ENCODE measurements around the gene SLC38A3. TPM values are rescaled to one million over a fixed set of nuclear protein-coding genes. Genes with fewer than 3 reads are reported as not detected.

Gene SLC38A3
- total RNA-seq, 4 donors from 2014 or later, result 1.9 to 8.9 (median 5.0) TPM

GRCh38 chr3:50190936-50191660 lies 14.0 kb upstream of the SLC38A3 start, which contains the start of gene GNAT1:
Gene GNAT1 (plus strand): TSS chr3:50191610. CDS start chr3:50191726, 116 bp downstream.
- Histone ChIP-seq H3K4me3 (no peak within 1 kb of the TSS), H3K36me3 (peaks cover 0 to 7% of the 10 kb centered on the region in 2 donors), H3K9me3 (no peaks in the 10 kb centered on the region), H3K27me3 (peaks cover 15 to 18% (median 16%) of the 10 kb centered on the region in 3 donors), H3K4me1 (peaks cover 12 to 22% of the 10 kb centered on the region in 2 donors), H3K27ac (no peak within 1 kb of the TSS)
- no peak for TF ChIP-seq POLR2A (IDR thresholded peaks at IDR 0.05)
- TF ChIP-seq, protein P1, sequence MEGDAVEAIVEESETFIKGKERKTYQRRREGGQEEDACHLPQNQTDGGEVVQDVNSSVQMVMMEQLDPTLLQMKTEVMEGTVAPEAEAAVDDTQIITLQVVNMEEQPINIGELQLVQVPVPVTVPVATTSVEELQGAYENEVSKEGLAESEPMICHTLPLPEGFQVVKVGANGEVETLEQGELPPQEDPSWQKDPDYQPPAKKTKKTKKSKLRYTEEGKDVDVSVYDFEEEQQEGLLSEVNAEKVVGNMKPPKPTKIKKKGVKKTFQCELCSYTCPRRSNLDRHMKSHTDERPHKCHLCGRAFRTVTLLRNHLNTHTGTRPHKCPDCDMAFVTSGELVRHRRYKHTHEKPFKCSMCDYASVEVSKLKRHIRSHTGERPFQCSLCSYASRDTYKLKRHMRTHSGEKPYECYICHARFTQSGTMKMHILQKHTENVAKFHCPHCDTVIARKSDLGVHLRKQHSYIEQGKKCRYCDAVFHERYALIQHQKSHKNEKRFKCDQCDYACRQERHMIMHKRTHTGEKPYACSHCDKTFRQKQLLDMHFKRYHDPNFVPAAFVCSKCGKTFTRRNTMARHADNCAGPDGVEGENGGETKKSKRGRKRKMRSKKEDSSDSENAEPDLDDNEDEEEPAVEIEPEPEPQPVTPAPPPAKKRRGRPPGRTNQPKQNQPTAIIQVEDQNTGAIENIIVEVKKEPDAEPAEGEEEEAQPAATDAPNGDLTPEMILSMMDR (IDR thresholded peaks at IDR 0.05 in 4 of 5, conservative IDR thresholded peaks at IDR 0.05 in 1 of 5), result no peak
- in situ Hi-C loops (cut with MboI; ENCODE audit: low sequenced_read_pairs in 4 of 4) (no loop called here), intact Hi-C loops (cut with DNase I; ENCODE audit: low total_unique reads) (no loop called here)
- DNase-seq (no peak), ATAC-seq (no peak)

GRCh38 chr3:50192124-50192523 lies 12.9 kb upstream of the SLC38A3 start:
- intact Hi-C loops (cut with DNase I; ENCODE audit: low total_unique reads) (loop anchor here (1.0 kb wide), 1 partner anchor 81 kb away; no protein-coding TSS in a partner anchor), in situ Hi-C loops (cut with MboI; ENCODE audit: low sequenced_read_pairs in 4 of 4) (no loop called here)
- no peaks in the 10 kb centered on the region for H3K9me3 ChIP-seq
- no peak for TF ChIP-seq POLR2A (IDR thresholded peaks at IDR 0.05)
- TF ChIP-seq, protein P1 (IDR thresholded peaks at IDR 0.05 in 4 of 5, conservative IDR thresholded peaks at IDR 0.05 in 1 of 5), result no peak
- H3K27me3 ChIP-seq, result peaks cover 15 to 18% (median 16%) of the 10 kb centered on the region in 3 donors
- no peaks in the 10 kb centered on the region for H3K36me3 ChIP-seq
- H3K4me3 ChIP-seq, result no peak overlapping the region
- DNase-seq (no peak), ATAC-seq (no peak)
- H3K27ac ChIP-seq, result no peak overlapping the region
- peaks cover 12 to 22% of the 10 kb centered on the region in 2 donors for H3K4me1 ChIP-seq

DNA sequence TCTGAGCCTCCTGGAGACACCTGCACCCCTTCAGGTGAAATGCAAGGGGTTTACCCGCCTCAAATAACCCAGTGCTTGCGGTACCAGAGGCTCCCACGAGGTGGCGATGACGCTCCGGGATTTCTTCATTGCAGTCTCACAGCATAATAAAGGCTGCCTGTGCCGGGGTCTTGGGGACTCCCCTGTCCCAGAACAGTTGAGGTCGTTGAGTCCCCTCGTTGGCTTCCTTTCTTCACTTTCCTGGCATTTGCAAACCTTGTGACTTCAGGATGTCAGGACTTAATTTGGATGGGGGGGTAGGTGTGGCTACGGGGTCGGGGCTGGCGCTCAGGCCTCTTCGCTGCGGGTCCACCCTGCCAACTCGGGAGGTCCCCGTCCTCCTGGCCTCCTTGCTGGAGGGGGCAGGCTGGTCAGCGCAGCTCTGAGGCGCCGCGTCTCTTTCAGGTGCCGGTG lies 12.4 kb upstream of the SLC38A3 start:
- in situ Hi-C loops (cut with MboI; ENCODE audit: low sequenced_read_pairs in 4 of 4), result no loop called here
- intact Hi-C loops (cut with DNase I; ENCODE audit: low total_unique reads), result loop anchor here (1.0 kb wide), 1 partner anchor 81 kb away; no protein-coding TSS in a partner anchor
- H3K27me3 ChIP-seq, result peaks cover 15 to 18% (median 16%) of the 10 kb centered on the region in 3 donors

DNA sequence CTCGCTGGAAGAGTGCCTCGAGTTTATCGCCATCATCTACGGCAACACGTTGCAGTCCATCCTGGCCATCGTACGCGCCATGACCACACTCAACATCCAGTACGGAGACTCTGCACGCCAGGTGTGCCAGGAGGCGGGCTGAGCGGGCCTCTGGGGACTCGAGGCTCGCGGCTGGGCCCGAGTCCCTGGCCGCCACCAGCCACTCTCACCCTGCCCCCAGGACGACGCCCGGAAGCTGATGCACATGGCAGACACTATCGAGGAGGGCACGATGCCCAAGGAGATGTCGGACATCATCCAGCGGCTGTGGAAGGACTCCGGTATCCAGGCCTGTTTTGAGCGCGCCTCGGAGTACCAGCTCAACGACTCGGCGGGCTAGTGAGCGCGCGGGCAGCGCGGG lies 11.8 kb upstream of the SLC38A3 start:
- no peaks in the 10 kb centered on the region for H3K36me3 ChIP-seq

More for the DNA sequence above, 12.4 kb upstream of the SLC38A3 start:
- ATAC-seq (peak; percentile 39 to 45), DNase-seq (peak in 1 of 2 donors; percentile 47)
- Histone ChIP-seq H3K4me1 (peaks cover 12 to 22% of the 10 kb centered on the region in 2 donors), H3K36me3 (no peaks in the 10 kb centered on the region), H3K4me3 (peak overlapping the region in 1 of 4 donors; percentile 25), H3K9me3 (no peaks in the 10 kb centered on the region), H3K27ac (no peak overlapping the region)
- no peak for TF ChIP-seq POLR2A (IDR thresholded peaks at IDR 0.05)
- TF ChIP-seq, protein P1 (IDR thresholded peaks at IDR 0.05 in 4 of 5, conservative IDR thresholded peaks at IDR 0.05 in 1 of 5), result peak; percentile 87 to 93 (median 93)

More for the DNA sequence above, 11.8 kb upstream of the SLC38A3 start:
- no peak for ATAC-seq
- intact Hi-C loops (cut with DNase I; ENCODE audit: low total_unique reads) (no loop called here), in situ Hi-C loops (cut with MboI; ENCODE audit: low sequenced_read_pairs in 4 of 4) (no loop called here)
- Histone ChIP-seq H3K4me3 (peak overlapping the region in 1 of 4 donors; percentile 25), H3K9me3 (no peaks in the 10 kb centered on the region), H3K4me1 (peaks cover 12 to 22% of the 10 kb centered on the region in 2 donors), H3K27me3 (peaks cover 15 to 18% (median 16%) of the 10 kb centered on the region in 3 donors), H3K27ac (no peak overlapping the region)
- TF ChIP-seq, protein P1 (IDR thresholded peaks at IDR 0.05 in 4 of 5, conservative IDR thresholded peaks at IDR 0.05 in 1 of 5), result no peak
- no peak for DNase-seq

All from gastrocnemius medialis (tissue), 4 donors.